Right ventricle myocardium inferior (tissue), 1 donor: ENCODE results near the gene SUSD2. TPM values are rescaled to one million over a fixed set of nuclear protein-coding genes. Genes with fewer than 3 reads are reported as not detected.
"Not testable (repeated sequence)": the region's sequence is repeated elsewhere in the genome, so short reads cannot be mapped to it uniquely, and the experiment has no call there.

Experiments
- ATAC-seq: fragments of 200-7000 bp; cut with Tn5 transposase; one replicate; pipeline ENCODE4 v1.9.1; 2020; ENCODE audit warnings: mild to moderate bottlenecking, moderate library complexity
- DNase-seq: peaks from one replicate; pipeline ENCODE4 v3.0.0; 2021; ENCODE audit errors: missing footprints
- intact Hi-C: fragments of 100-400 bp; cut with DNase I; formaldehyde crosslinking; loops from one replicate; pipeline ENCODE4 v1.11.0; 2022
- total RNA-seq: library from RNA; stranded (reverse); fragmentation: NEBNext Ultra II Directional; extraction: Animal tissue kit (Norgen Biotek cat#: 25700); gene quantifications from one replicate; pipeline ENCODE4 v1.2.1, GENCODE V29; 2021
- donor health status: DM: no; HTN: yes; CAD: no; lungs with severe emphysema.

SUSD2 gene
- total RNA-seq, 1 donor from 2014 or later = 2.8 TPM

DNA sequence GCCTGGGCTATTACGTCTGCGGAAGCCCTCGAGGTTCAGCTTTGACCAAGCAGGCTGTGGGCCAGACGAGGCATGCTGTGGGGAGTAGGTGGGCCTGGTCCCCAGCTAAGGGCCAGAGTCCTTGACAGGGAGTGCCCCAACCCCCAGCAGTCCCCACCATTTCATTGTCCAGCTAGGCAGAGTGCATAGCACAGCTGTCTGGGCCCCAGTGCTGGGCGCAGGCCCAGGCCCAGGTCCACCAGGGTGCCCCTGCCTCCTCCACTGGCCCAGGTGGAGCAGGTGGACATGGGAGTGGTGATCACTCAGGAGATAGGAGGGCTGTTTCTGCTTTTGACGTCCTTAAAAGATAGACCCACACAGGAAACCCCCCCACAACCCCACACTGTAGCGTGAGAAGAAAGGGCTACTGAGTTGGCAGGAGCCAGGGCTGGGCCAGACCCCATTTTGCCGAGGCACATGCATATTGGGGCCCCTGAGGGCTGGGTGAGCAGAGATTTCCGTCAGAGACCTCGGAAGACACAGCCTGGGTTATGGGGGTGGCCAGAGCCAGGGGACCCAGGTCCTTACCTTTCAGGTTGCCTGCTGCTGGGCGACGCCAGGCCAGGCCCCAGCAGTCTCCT lies 11.7 kb upstream of the SUSD2 start:
- ATAC-seq (no peak), DNase-seq (no peak)
- intact Hi-C loops = no loop called here

DNA sequence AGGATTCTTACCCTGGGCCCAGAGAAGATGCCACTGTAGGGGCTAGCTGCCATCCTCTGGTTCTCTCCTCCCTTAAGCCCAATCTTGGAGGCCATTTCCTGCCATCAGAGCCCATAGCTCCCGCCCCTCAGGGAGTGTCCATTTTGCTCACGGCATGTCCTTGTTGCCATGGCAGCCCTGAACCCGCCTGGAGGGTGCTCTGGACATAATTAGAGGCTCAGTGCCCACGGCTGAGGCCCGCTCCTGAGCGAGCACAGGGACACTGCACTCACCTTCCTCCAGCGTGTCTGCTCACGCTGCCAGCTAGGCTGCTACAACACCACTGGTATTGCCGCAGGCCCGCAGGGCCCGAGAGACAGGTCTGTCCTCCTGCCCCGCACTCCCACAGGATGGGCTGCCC lies 11.1 kb upstream of the SUSD2 start:
- ATAC-seq = no peak
- intact Hi-C loops = no loop called here
- DNase-seq = no peak

- intact Hi-C loops = no loop called here
- ATAC-seq = no peak
- no peak for DNase-seq
Measured at GRCh38 chr22:24170632-24171031, 10.7 kb upstream of the SUSD2 start.

- intact Hi-C loops = no loop called here
- DNase-seq (no peak), ATAC-seq (no peak)
Measured at GRCh38 chr22:24171822-24172221, 9.5 kb upstream of the SUSD2 start.

GRCh38 chr22:24175160-24175808 lies 6.0 kb upstream of the SUSD2 start:
- intact Hi-C loops = loop anchor here (1.0 to 5.0 kb wide), 3 partner anchors 42 to 168 kb away; partner anchors contain the start of gene GSTT4
- DNase-seq (peak; percentile 92), ATAC-seq (peak; percentile 68)

- no peak for ATAC-seq
- no peak for DNase-seq
- intact Hi-C loops = loop anchor here (5.0 kb wide), 1 partner anchor 169 kb away; the partner anchor contains the start of gene GSTT4
Measured at GRCh38 chr22:24176040-24176439, 5.2 kb upstream of the SUSD2 start.

GRCh38 chr22:24176630-24177029 lies 4.7 kb upstream of the SUSD2 start:
- intact Hi-C loops = loop anchor here (5.0 kb wide), 1 partner anchor 169 kb away; the partner anchor contains the start of gene GSTT4
- peak; percentile 83 for DNase-seq
- peak; percentile 88 for ATAC-seq

DNA sequence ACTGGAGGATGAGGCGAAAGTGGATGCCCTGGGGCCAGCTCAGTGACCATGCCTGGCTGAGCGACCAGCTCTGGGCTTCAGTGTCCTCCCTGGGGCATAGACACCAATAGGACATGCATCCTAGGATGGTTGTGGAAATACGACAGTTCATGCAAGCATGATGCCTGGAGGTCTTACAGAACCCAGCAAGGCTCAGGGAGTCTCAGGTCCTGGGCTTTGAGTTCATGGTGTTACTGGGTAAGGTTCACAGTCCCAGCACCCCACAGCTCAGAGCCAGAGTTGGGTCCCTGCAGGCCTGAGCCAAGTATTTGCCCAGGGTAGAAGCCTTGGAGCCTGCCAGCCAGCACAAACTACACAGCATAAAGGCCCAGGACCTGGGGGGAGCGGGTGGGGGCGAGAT lies 4.2 kb upstream of the SUSD2 start:
- intact Hi-C loops = loop anchor here (5.0 kb wide), 1 partner anchor 170 kb away; the partner anchor contains the start of gene GSTT4
- ATAC-seq (no peak), DNase-seq (peak; percentile 47)

GRCh38 chr22:24177456-24177855 lies 3.8 kb upstream of the SUSD2 start:
- intact Hi-C loops = loop anchor here (5.0 kb wide), 1 partner anchor 170 kb away; the partner anchor contains the start of gene GSTT4
- ATAC-seq = no peak
- DNase-seq = no peak

- intact Hi-C loops = loop anchor here (5.0 kb wide), 1 partner anchor 171 kb away; the partner anchor contains the start of gene GSTT4
- ATAC-seq (no peak), DNase-seq (peak; percentile 60)
Measured at GRCh38 chr22:24178021-24178431, 3.3 kb upstream of the SUSD2 start.

DNA sequence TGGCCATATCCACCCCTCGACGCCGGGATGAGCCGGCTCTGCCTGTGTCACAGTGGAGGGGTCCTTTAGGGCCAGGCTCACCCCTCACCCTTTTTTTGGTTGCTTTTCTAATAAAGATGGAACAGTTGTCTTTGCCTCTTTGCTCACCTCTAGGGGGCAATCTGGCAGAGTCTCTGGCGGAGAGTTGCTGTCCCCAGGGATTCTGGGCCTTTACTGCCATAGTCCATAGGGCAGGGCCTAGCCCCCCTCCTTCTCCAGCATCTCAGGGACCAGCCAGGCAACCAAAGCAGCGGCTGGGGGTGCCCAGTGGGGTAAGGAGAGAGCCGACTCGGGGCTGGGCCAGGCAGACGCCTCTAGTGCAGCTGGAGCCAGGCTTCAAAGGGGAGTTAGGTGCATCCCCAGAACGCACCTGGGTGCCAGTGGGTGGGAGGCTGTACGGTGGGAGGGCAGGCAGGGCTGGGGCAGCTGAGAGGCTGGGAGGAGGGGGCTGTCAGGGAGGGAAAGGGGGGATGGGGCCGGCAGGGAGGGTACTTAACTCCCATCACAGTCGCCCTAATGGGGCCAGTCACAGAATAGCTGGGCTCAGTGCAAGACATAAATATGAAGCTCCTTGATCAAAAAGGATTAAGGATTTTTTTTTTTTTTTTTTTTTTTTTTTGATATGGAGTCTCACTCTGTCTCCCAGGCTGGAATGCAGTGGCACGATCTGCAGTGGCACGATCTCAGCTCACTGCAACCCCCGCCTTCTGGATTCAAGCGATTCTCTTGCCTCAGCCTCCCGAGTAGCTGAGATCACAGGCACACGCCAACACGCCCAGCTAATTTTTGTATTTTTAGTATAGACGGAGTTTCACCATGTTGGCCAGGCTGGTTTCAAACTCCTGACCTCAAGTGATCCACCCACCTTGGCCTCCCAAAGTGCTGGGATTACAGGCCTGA lies 2.5 kb upstream of the SUSD2 start:
- intact Hi-C loops = loop anchor here (5.0 kb wide), 1 partner anchor 171 kb away; the partner anchor contains the start of gene GSTT4
- ATAC-seq (no peak), DNase-seq (peak; percentile 65)

- peak; percentile 43 for DNase-seq
- intact Hi-C loops = loop anchor here (5.0 kb wide), 1 partner anchor 172 kb away; the partner anchor contains the start of gene GSTT4
- no peak for ATAC-seq
Measured at GRCh38 chr22:24179478-24180210, 1.6 kb upstream of the SUSD2 start.

GRCh38 chr22:24180316-24181087 lies 785 bp upstream of the SUSD2 start:
- DNase-seq (peak; percentile 64), ATAC-seq (no peak)
- intact Hi-C loops = no loop called here

- DNase-seq (peak; percentile 63), ATAC-seq (no peak)
- intact Hi-C loops = no loop called here
Measured at GRCh38 chr22:24181996-24182899, 961 bp downstream of the SUSD2 start.

DNA sequence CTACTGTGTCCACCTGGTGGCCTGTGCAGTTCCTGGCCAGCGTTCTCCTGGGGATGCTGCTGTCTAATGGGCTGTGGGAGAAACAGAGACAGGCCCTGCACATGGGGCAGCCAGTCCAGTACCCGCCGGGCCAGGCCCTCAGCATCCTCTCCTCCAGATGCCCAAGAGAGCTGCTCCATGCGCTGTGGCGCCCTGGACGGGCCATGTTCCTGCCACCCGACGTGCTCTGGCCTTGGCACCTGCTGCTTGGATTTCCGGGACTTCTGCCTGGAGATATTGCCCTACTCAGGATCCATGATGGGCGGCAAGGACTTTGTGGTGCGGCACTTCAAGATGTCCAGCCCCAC lies 1.6 kb downstream of the SUSD2 start:
- intact Hi-C loops, DNase-seq, ATAC-seq: not testable (repeated sequence)

DNA sequence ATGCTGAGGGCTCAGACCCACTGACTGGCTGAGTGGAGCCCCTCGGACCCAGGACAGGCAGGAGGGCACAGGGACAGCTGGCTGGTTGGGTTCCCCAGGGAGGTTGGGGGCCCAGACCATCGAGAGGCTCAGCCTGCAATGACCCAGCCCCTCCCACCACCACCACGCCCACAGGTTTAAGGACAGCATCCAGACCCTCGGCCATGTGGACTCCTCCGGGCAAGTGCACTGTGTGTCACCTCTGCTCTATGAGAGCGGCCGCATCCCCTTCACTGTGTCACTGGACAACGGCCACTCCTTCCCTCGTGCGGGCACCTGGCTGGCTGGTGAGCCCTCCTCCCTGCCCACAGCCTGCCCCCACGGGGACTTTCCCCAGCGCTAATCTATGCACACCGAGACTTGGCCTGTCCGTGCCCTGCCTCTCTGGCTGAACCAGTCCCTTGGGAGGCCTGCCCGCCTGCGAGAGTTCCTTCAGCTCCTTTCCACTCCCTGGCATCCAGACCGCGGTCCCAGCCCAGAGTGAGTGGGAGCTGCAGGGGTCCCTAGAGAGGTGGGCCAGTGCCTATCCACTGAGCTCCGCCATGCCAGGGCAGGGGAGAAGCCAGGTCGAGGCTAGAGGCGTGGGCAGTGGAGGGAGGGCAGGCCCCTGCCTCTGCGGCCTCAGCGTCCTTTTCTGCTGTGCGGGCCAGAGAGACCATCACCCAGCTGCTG lies 2.2 kb downstream of the SUSD2 start:
- intact Hi-C loops = no loop called here
- no peak for ATAC-seq
- peak; percentile 63 for DNase-seq
